ENCODE measurements around the gene EGLN1. TPM values are rescaled to one million over a fixed set of nuclear protein-coding genes. Genes with fewer than 3 reads are reported as not detected.

The EGLN1 gene
- total and polyA plus RNA-seq, 10 of the 15 experiments (the other 5 are each of a cell fraction or from before 2014, with no cell fraction given): 2.4 to 46.6 (median 8.7) TPM

DNA sequence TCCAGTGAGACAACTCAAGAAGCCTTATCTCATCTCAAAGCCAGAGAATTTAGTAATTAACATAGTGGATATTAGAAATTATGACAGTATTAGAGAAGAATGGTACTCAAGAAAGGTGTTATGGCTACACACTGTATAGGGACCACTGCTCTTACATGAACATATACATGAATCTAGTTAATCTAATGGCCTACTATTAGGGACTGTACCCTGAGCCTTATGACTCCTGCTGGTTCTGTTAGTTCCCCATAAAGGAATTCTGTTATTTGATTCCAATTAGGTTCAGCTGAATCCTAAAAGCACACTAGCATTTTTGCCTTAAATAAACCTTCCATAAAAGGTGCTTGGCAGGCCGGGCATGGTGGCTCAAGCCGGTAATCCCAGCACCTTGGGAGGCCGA is 39.7 kb downstream of the EGLN1 start:
- H3K4me1 ChIP-seq (ENCODE audit: control insufficient read depth, insufficient read depth, low read length): peaks cover 6% of the 10 kb centered on the region; the same call in 1 of the 2 replicates
- no peaks in the 10 kb centered on the region; a peak in 1 of 4 replicates for H3K36me3 ChIP-seq (ENCODE audit: control insufficient read depth in 2 of 2, insufficient read depth in 2 of 2, low read length in 1 of 2)
- H3K9me3 ChIP-seq (replicated peaks; ENCODE audit: control insufficient read depth, insufficient read depth, low read length): no peaks in the 10 kb centered on the region
- no peak overlapping the region for H3K27ac ChIP-seq (ENCODE audit: control insufficient read depth, insufficient read depth)
- H4K20me1 ChIP-seq (ENCODE audit: control insufficient read depth, insufficient read depth): peaks cover 2% of the 10 kb centered on the region; the same call in 1 of the 2 replicates
- no peaks in the 10 kb centered on the region for H3K27me3 ChIP-seq (replicated peaks in 1 of 2; ENCODE audit: control insufficient read depth in 2 of 2, insufficient read depth in 2 of 2, low read length in 1 of 2)
- no peak overlapping the region for H3K4me2 ChIP-seq (ENCODE audit: control insufficient read depth, insufficient read depth)
- WGBS (ENCODE audit: insufficient coverage, insufficient replicate concordance, low lambda C conversion rate, missing lambda C conversion rate): 98% methylated on average over 3 of the region's 3 CpGs
- BruUV-seq (replicated peaks): no TSS peak
- ChIA-PET SMC1A (ENCODE audit: uncharacterized antibody, unreplicated experiment) (interaction anchor here (1.0 to 1.3 kb wide), 3 partner anchors 9 to 12 kb away, joined by 3 to 4 read pairs (median 3); no protein-coding TSS in a partner anchor), RAD21 (ENCODE audit: unreplicated experiment) (no interaction called here), POLR2A (no interaction called here), CTCF (interaction anchor here (1.3 to 1.5 kb wide), 2 partner anchors 10 to 15 kb away, joined by 5 read pairs; no protein-coding TSS in a partner anchor)
- no peak for FAIRE-seq
- ATAC-seq: no peak
- no peak overlapping the region for H2AFZ ChIP-seq (ENCODE audit: control insufficient read depth, low read depth, low read length)
- H3K9ac ChIP-seq (ENCODE audit: control insufficient read depth, insufficient read depth, low read length): no peak overlapping the region
- intact Hi-C loops (cut with micrococcal nuclease; ENCODE audit: unreplicated experiment): no loop called here
- H3K79me2 ChIP-seq (ENCODE audit: control insufficient read depth, insufficient read depth, low read length): peaks cover 40% of the 10 kb centered on the region
- in situ Hi-C loops (cut with MboI): no loop called here
- H3K4me3 ChIP-seq: no peak overlapping the region
- no peak for DNase-seq (ENCODE audit: low read depth, low spot score)
- TF ChIP-seq, protein P1, sequence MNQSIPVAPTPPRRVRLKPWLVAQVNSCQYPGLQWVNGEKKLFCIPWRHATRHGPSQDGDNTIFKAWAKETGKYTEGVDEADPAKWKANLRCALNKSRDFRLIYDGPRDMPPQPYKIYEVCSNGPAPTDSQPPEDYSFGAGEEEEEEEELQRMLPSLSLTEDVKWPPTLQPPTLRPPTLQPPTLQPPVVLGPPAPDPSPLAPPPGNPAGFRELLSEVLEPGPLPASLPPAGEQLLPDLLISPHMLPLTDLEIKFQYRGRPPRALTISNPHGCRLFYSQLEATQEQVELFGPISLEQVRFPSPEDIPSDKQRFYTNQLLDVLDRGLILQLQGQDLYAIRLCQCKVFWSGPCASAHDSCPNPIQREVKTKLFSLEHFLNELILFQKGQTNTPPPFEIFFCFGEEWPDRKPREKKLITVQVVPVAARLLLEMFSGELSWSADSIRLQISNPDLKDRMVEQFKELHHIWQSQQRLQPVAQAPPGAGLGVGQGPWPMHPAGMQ (IDR thresholded peaks at IDR 0.05; ENCODE audit: borderline replicate concordance): no peak
- TF ChIP-seq TCF12 (IDR thresholded peaks at IDR 0.05; ENCODE audit: low read depth, low read length) (no peak), SIN3A (IDR thresholded peaks at IDR 0.05; ENCODE audit: low read depth, low read length) (no peak), CTCF (IDR thresholded peaks at IDR 0.05 in 2 of 3, conservative IDR thresholded peaks at IDR 0.05 in 1 of 3; ENCODE audit: control insufficient read depth in 2 of 3, extremely low read depth in 1 of 3, insufficient read depth in 1 of 3, low read depth in 3 of 3, low read length in 3 of 3) (no peak), ATF3 (IDR thresholded peaks at IDR 0.05; ENCODE audit: borderline replicate concordance, extremely low read depth, low read depth, low read length) (no peak), ZNF24 (IDR thresholded peaks at IDR 0.05) (no peak), CHD4 (IDR thresholded peaks at IDR 0.05) (no peak), BACH1 (IDR thresholded peaks at IDR 0.05; ENCODE audit: borderline replicate concordance) (no peak), MEF2A (IDR thresholded peaks at IDR 0.05; ENCODE audit: insufficient read depth, low read depth, low read length) (no peak), BCL11A (IDR thresholded peaks at IDR 0.05; ENCODE audit: low read depth, low read length) (no peak), SREBF2 (IDR thresholded peaks at IDR 0.05; ENCODE audit: low read length) (no peak), EP300 (IDR thresholded peaks at IDR 0.05; ENCODE audit: borderline replicate concordance in 1 of 2, control insufficient read depth in 1 of 2, low read depth in 2 of 2, low read length in 2 of 2) (no peak), E2F8 (IDR thresholded peaks at IDR 0.05; ENCODE audit: low read depth, partially characterized antibody) (no peak), RELA (IDR thresholded peaks at IDR 0.05; ENCODE audit: borderline replicate concordance, partially characterized antibody) (no peak)

All from GM12878 (cell line).